GM23338 (cell line): ENCODE measurements around the gene SLC25A26. TPM values are rescaled to one million over a fixed set of nuclear protein-coding genes. Genes with fewer than 3 reads are reported as not detected.
A peak's percentile ranks its signal among the peaks of the same experiment; 100 is the strongest.

Source experiments
- ATAC-seq: fragments of 200-7000 bp; cut with Tn5 transposase; 3 replicates; pipeline ENCODE4 v1.9.1; 2020
- DNase-seq: peaks from one replicate; pipeline ENCODE4 v3.0.0-alpha.2; 2015; ENCODE audit warnings: low spot score
- H2AFZ ChIP-seq: fragments of 200-600 bp; sonication (generic); 2 replicates; pipeline ENCODE4 v1.8.0; 2016; ENCODE audit warnings: antibody characterized with exemption, mild to moderate bottlenecking, moderate library complexity
- H3F3A ChIP-seq: fragments of 200-600 bp; sonication (generic); replicated peaks from 2 replicates; pipeline ENCODE4 v1.8.0; 2017; ENCODE audit warnings: antibody characterized with exemption, mixed run types, low read depth
- H3K27ac ChIP-seq: fragments of 200-600 bp; sonication (generic); 2 replicates; pipeline ENCODE4 v1.6.1; 2016; ENCODE audit warnings: low read depth
- H3K27me3 ChIP-seq: fragments of 200-600 bp; sonication (generic); 2 replicates; pipeline ENCODE4 v1.8.0; 2016; ENCODE audit warnings: mild to moderate bottlenecking, mixed run types, moderate library complexity; ENCODE audit not compliant: insufficient read depth
- H3K36me3 ChIP-seq: fragments of 200-600 bp; sonication (generic); 2 replicates; pipeline ENCODE4 v1.8.0; 2016; ENCODE audit warnings: mild to moderate bottlenecking; ENCODE audit not compliant: insufficient read depth
- H3K4me1 ChIP-seq: fragments of 200-600 bp; sonication (generic); 2 replicates; pipeline ENCODE4 v1.8.0; 2016; ENCODE audit warnings: mild to moderate bottlenecking, moderate library complexity; ENCODE audit not compliant: insufficient read depth
- H3K4me2 ChIP-seq: fragments of 200-600 bp; sonication (generic); 2 replicates; pipeline ENCODE4 v1.7.1; 2017; ENCODE audit warnings: mixed run types
- H3K4me3 ChIP-seq: fragments of 200-600 bp; sonication (generic); 2 replicates; pipeline ENCODE4 v1.6.1; 2016; ENCODE audit warnings: mixed run types
- H3K79me2 ChIP-seq: fragments of 200-600 bp; sonication (generic); replicated peaks from 2 replicates; pipeline ENCODE4 v1.8.0; 2017; ENCODE audit warnings: mild to moderate bottlenecking; ENCODE audit not compliant: insufficient read depth
- H3K9me2 ChIP-seq: fragments of 200-600 bp; sonication (generic); 2 replicates; pipeline ENCODE4 v1.8.0; 2017; ENCODE audit not compliant: insufficient read depth
- H4K20me1 ChIP-seq: fragments of 200-600 bp; sonication (generic); replicated peaks from 2 replicates; pipeline ENCODE4 v1.8.0; 2017; ENCODE audit warnings: mild to moderate bottlenecking; ENCODE audit not compliant: insufficient read depth
- H3K27ac Mint-ChIP-seq: 2 replicates; pipeline ENCODE4 v1.8.0; 2020; ENCODE audit warnings: inconsistent platforms, mild to moderate bottlenecking, moderate library complexity, mixed read lengths
- H3K27me3 Mint-ChIP-seq: 3 replicates; pipeline ENCODE4 v1.8.0; 2022; ENCODE audit warnings: low read depth, mild to moderate bottlenecking, moderate library complexity, mixed read lengths, inconsistent platforms; ENCODE audit not compliant: insufficient read depth, poor library complexity
- H3K36me3 Mint-ChIP-seq: 3 replicates; pipeline ENCODE4 v1.8.0; 2021; ENCODE audit warnings: low read depth, mild to moderate bottlenecking, inconsistent platforms, moderate library complexity, mixed read lengths
- H3K4me1 Mint-ChIP-seq: 3 replicates; pipeline ENCODE4 v1.8.0; 2020; ENCODE audit warnings: mild to moderate bottlenecking, inconsistent platforms, mixed read lengths
- H3K4me3 Mint-ChIP-seq: 3 replicates; pipeline ENCODE4 v1.8.0; 2021; ENCODE audit warnings: moderate library complexity, mild to moderate bottlenecking, inconsistent platforms, mixed read lengths
- H3K9me3 Mint-ChIP-seq: 3 replicates; pipeline ENCODE4 v1.8.0; 2020; ENCODE audit warnings: moderate library complexity, mild to moderate bottlenecking, inconsistent platforms, mixed read lengths
- CREB1 ChIP-seq: fragments of 250-450 bp; sonication (Bioruptor Pico); IDR thresholded peaks from 2 replicates; pipeline ENCODE4 v1.5.0; 2020; ENCODE audit warnings: low read depth, mild to moderate bottlenecking, moderate library complexity
- CTCF ChIP-seq, 2 experiments: fragments of 200-600 bp in 1 of 2; sonication (generic) in 1 of 2; conservative IDR thresholded peaks; 2 replicates each; pipeline versions ENCODE4 v1.5.1 to v1.6.1; 2016 to 2017; ENCODE audit warnings: antibody characterized with exemption in 2 of 2, low read depth in 2 of 2, mild to moderate bottlenecking in 2 of 2, moderate library complexity in 1 of 2
- EZH2 ChIP-seq: fragments of 200-600 bp; sonication (generic); IDR thresholded peaks from one replicate; pipeline ENCODE4 v1.8.0; 2017; ENCODE audit warnings: antibody characterized with exemption, mild to moderate bottlenecking, low read depth; ENCODE audit not compliant: unreplicated experiment
- EZH2phosphoT487 ChIP-seq: fragments of 200-600 bp; sonication (generic); IDR thresholded peaks from one replicate; pipeline ENCODE4 v1.8.1; 2018; ENCODE audit warnings: antibody characterized with exemption; ENCODE audit not compliant: unreplicated experiment
- JUNB ChIP-seq: IDR thresholded peaks from one replicate; pipeline ENCODE4 v1.6.1; 2016; ENCODE audit warnings: antibody characterized with exemption; ENCODE audit not compliant: unreplicated experiment
- NANOG ChIP-seq: IDR thresholded peaks from 2 replicates; pipeline ENCODE4 v1.6.1; 2016; ENCODE audit warnings: antibody characterized with exemption, borderline replicate concordance
- REST ChIP-seq: IDR thresholded peaks from one replicate; pipeline ENCODE4 v1.6.1; 2018; ENCODE audit warnings: antibody characterized with exemption; ENCODE audit not compliant: unreplicated experiment
- STAT1 ChIP-seq: IDR thresholded peaks from one replicate; pipeline ENCODE4 v1.6.1; 2016; ENCODE audit warnings: antibody characterized with exemption; ENCODE audit not compliant: unreplicated experiment
- ZNF114 ChIP-seq: fragments of 250-450 bp; sonication (Bioruptor Pico); IDR thresholded peaks from 2 replicates; pipeline ENCODE4 v1.5.0; 2020; ENCODE audit warnings: mild to moderate bottlenecking, moderate library complexity
- ZNF331 ChIP-seq: fragments of 250-450 bp; sonication (Bioruptor Pico); IDR thresholded peaks from 2 replicates; pipeline ENCODE4 v1.5.0; 2020; ENCODE audit warnings: low read depth, mild to moderate bottlenecking, moderate library complexity
- polyA plus RNA-seq: library from polyadenylated mRNA; unstranded; fragments of >200 nt; fragmentation: Nextera tagmentation; extraction: Ambion mirVana; gene quantifications from 2 replicates; pipeline ENCODE4 v1.2.1, GENCODE V29; 2016
- total RNA-seq: library from RNA; depleted of rRNA; stranded (reverse); fragments of >200 nt; shearing (Covaris generic); gene quantifications from 2 replicates; pipeline ENCODE4 v1.2.3, GENCODE V29; 2014
- TF ChIP-seq, protein P1 (sequence below): IDR thresholded peaks from 2 replicates; pipeline ENCODE4 v1.6.1; 2016; ENCODE audit warnings: antibody characterized with exemption

SLC25A26 gene
- total and polyA plus RNA-seq, 2 experiments from 2014 or later: 24.8 to 40.2 TPM

GRCh38 chr3:66210687-66211295 is 10.0 kb upstream of the SLC25A26 start:
- ATAC-seq (no peak), DNase-seq (no peak)
- H3F3A ChIP-seq: no peaks in the 10 kb centered on the region
- no peak for TF ChIP-seq CREB1 (CRISPR knock-in tag)
- TF ChIP-seq, protein P1, sequence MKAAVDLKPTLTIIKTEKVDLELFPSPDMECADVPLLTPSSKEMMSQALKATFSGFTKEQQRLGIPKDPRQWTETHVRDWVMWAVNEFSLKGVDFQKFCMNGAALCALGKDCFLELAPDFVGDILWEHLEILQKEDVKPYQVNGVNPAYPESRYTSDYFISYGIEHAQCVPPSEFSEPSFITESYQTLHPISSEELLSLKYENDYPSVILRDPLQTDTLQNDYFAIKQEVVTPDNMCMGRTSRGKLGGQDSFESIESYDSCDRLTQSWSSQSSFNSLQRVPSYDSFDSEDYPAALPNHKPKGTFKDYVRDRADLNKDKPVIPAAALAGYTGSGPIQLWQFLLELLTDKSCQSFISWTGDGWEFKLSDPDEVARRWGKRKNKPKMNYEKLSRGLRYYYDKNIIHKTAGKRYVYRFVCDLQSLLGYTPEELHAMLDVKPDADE: no peak
- H3K27me3 Mint-ChIP-seq: peaks cover 2% of the 10 kb centered on the region
- H3K27me3 ChIP-seq: no peaks in the 10 kb centered on the region
- no peak overlapping the region for H3K4me2 ChIP-seq
- H3K27ac ChIP-seq: no peak overlapping the region
- no peaks in the 10 kb centered on the region for H3K79me2 ChIP-seq
- no peaks in the 10 kb centered on the region for H3K4me1 ChIP-seq
- H2AFZ ChIP-seq: 0 out of 2 replicates have a peak overlapping the region, but pooled peaks have one; percentile 11
- H3K4me3 ChIP-seq: no peak overlapping the region
- H3K36me3 Mint-ChIP-seq: no peaks in the 10 kb centered on the region
- peaks cover 3% of the 10 kb centered on the region; the same call in 1 of the 3 replicates for H3K9me3 Mint-ChIP-seq
- 0 out of 2 replicates have a peak, but pooled peaks cover 3% of the 10 kb centered on the region for H3K9me2 ChIP-seq
- H3K4me3 Mint-ChIP-seq: no peak overlapping the region
- no peak overlapping the region for H3K27ac Mint-ChIP-seq
- no peaks in the 10 kb centered on the region for H3K36me3 ChIP-seq
- H4K20me1 ChIP-seq: no peaks in the 10 kb centered on the region
- peaks cover 6% of the 10 kb centered on the region; the same call in 1 of the 3 replicates for H3K4me1 Mint-ChIP-seq

DNA sequence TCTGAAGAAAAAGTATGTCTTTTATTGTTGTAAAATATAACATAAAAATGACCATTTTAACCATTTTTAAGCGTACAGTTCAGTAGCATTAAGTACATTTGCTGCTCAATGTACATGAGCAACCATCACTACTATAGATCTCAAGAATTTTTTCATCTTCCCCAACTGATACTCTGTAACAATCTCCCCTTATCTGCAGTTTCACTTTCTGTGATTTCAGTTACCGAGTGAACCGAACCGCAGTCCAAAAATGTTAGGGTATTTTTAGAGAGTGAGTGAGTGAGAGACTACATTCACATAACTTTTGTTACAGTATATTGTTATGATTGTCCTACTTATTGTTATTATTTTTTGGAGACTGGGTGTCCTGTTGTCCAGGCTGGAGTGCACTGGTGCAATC is 9.0 kb upstream of the SLC25A26 start:
- Histone ChIP-seq H3K27ac (no peak overlapping the region), H4K20me1 (no peaks in the 10 kb centered on the region), H3K9me2 (0 out of 2 replicates have a peak, but pooled peaks cover 3% of the 10 kb centered on the region), H3F3A (no peaks in the 10 kb centered on the region), H3K4me3 (no peak overlapping the region), H2AFZ (no peak overlapping the region), H3K27me3 (no peaks in the 10 kb centered on the region), H3K4me2 (no peak overlapping the region), H3K79me2 (no peaks in the 10 kb centered on the region), H3K4me1 (no peaks in the 10 kb centered on the region), H3K36me3 (no peaks in the 10 kb centered on the region)
- Mint-ChIP-seq H3K4me1 (peaks cover 4% of the 10 kb centered on the region; the same call in 1 of the 3 replicates), H3K36me3 (no peaks in the 10 kb centered on the region), H3K9me3 (peaks cover 3% of the 10 kb centered on the region; the same call in 1 of the 3 replicates), H3K27me3 (peaks cover 2% of the 10 kb centered on the region), H3K27ac (no peak overlapping the region), H3K4me3 (no peak overlapping the region)
- ATAC-seq (no peak), DNase-seq (no peak)
- TF ChIP-seq CREB1 (CRISPR knock-in tag) (no peak), EZH2 (no peak), ZNF114 (CRISPR knock-in tag) (no peak), NANOG (no peak), CTCF (conservative IDR thresholded peaks at IDR 0.05; ENCODE audit: low read depth in 2 of 2) (no peak), ZNF331 (CRISPR knock-in tag) (no peak), STAT1 (no peak), REST (no peak), EZH2phosphoT487 (no peak), JUNB (no peak)
- TF ChIP-seq, protein P1: no peak
